Activated naive CD4-positive, alpha-beta T cell treated with anti-CD3 and anti-CD28 coated beads for 36 hours (primary cell): ENCODE measurements around the gene KCNMA1. TPM values are rescaled to one million over a fixed set of nuclear protein-coding genes. Genes with fewer than 3 reads are reported as not detected.

Source experiments
- CTCF ChIA-PET: fragments of 350-600 bp; sonication (Branson Sonifier 250); formaldehyde crosslinking; loops from one replicate; lab custom pipeline; 2021; ENCODE audit warnings: antibody characterized with exemption; lab: Charles Lee
- DNase-seq: peaks from one replicate; pipeline ENCODE4 v3.0.0-alpha.2; 2020
- H3K27ac Mint-ChIP-seq: one replicate; pipeline ENCODE4 v1.8.0; 2021; ENCODE audit warnings: mild to moderate bottlenecking, mixed read lengths
- H3K27me3 Mint-ChIP-seq: one replicate; pipeline ENCODE4 v1.8.0; 2021; ENCODE audit warnings: low read depth, mixed read lengths
- H3K36me3 Mint-ChIP-seq: one replicate; pipeline ENCODE4 v1.8.0; 2021; ENCODE audit warnings: low read depth, mixed read lengths
- H3K4me1 Mint-ChIP-seq: one replicate; pipeline ENCODE4 v1.8.0; 2021; ENCODE audit warnings: low read depth, mixed read lengths
- H3K4me3 Mint-ChIP-seq: one replicate; pipeline ENCODE4 v1.8.0; 2021; ENCODE audit warnings: mild to moderate bottlenecking, moderate library complexity, mixed read lengths
- H3K9me3 Mint-ChIP-seq: one replicate; pipeline ENCODE4 v1.8.0; 2021; ENCODE audit warnings: mixed read lengths
- intact Hi-C: fragments of 100-400 bp; cut with micrococcal nuclease; formaldehyde crosslinking; loops from one replicate; pipeline ENCODE4 v1.15.1; 2023
- total RNA-seq, 2 experiments: library from RNA; stranded (reverse); gene quantifications; one replicate each; pipeline ENCODE4 v1.2.3, GENCODE V29; 2021

KCNMA1 gene
- total RNA-seq, 2 experiments from 2014 or later = not detected

- no peak overlapping the region for H3K4me3 Mint-ChIP-seq
- CTCF ChIA-PET = no interaction called here
- H3K36me3 Mint-ChIP-seq = no peaks in the 10 kb centered on the region
- H3K27me3 Mint-ChIP-seq = peaks cover 4% of the 10 kb centered on the region
- DNase-seq = no peak
- intact Hi-C loops = no loop called here
- no peak overlapping the region for H3K27ac Mint-ChIP-seq
- no peaks in the 10 kb centered on the region for H3K4me1 Mint-ChIP-seq
- peaks cover 9% of the 10 kb centered on the region for H3K9me3 Mint-ChIP-seq
Measured at GRCh38 chr10:76928565-76928964, 709.0 kb downstream of the KCNMA1 start.

GRCh38 chr10:76925636-76926405, 711.8 kb downstream of the KCNMA1 start:
- H3K36me3 Mint-ChIP-seq = no peaks in the 10 kb centered on the region
- no peak overlapping the region for H3K4me3 Mint-ChIP-seq
- CTCF ChIA-PET = no interaction called here
- peaks cover 4% of the 10 kb centered on the region for H3K27me3 Mint-ChIP-seq
- peaks cover 7% of the 10 kb centered on the region for H3K9me3 Mint-ChIP-seq
- no peak for DNase-seq
- no peaks in the 10 kb centered on the region for H3K4me1 Mint-ChIP-seq
- intact Hi-C loops = no loop called here
- no peak overlapping the region for H3K27ac Mint-ChIP-seq

DNA sequence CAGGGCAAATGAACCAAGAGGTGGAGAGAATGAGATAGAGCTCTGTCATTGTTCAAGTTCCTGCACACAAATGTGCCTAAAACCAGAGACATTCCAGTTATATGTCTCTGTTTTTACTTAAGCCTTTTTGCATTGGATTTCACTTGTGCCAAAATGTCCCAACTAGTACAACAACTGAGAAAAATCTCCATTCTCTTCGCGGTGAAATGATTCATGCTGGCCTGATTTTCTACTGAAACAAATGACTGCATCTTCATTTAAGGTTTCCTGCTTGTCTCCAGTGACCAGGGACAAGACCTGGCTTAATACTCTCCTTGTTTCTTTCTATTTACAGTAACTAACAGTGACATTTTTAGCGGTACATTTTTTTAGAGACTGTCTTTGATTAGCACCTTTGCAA, 714.9 kb downstream of the KCNMA1 start:
- no peaks in the 10 kb centered on the region for H3K36me3 Mint-ChIP-seq
- no peak for DNase-seq
- CTCF ChIA-PET = no interaction called here
- no peaks in the 10 kb centered on the region for H3K9me3 Mint-ChIP-seq
- peaks cover 4% of the 10 kb centered on the region for H3K27me3 Mint-ChIP-seq
- intact Hi-C loops = no loop called here
- H3K4me3 Mint-ChIP-seq = no peak overlapping the region
- H3K4me1 Mint-ChIP-seq = no peaks in the 10 kb centered on the region
- H3K27ac Mint-ChIP-seq = no peak overlapping the region

- Mint-ChIP-seq H3K27me3 (peaks cover 4% of the 10 kb centered on the region), H3K9me3 (no peaks in the 10 kb centered on the region), H3K36me3 (no peaks in the 10 kb centered on the region), H3K4me1 (no peaks in the 10 kb centered on the region), H3K4me3 (no peak overlapping the region), H3K27ac (no peak overlapping the region)
- intact Hi-C loops = no loop called here
- CTCF ChIA-PET = no interaction called here
- DNase-seq = no peak
Measured at GRCh38 chr10:76921383-76922010, 716.1 kb downstream of the KCNMA1 start.

- no peaks in the 10 kb centered on the region for H3K9me3 Mint-ChIP-seq
- DNase-seq = no peak
- CTCF ChIA-PET = no interaction called here
- no peak overlapping the region for H3K27ac Mint-ChIP-seq
- H3K4me3 Mint-ChIP-seq = no peak overlapping the region
- peaks cover 4% of the 10 kb centered on the region for H3K27me3 Mint-ChIP-seq
- H3K4me1 Mint-ChIP-seq = no peaks in the 10 kb centered on the region
- intact Hi-C loops = no loop called here
- H3K36me3 Mint-ChIP-seq = no peaks in the 10 kb centered on the region
Measured at GRCh38 chr10:76920581-76920980, 717.0 kb downstream of the KCNMA1 start.

- no peak for DNase-seq
Measured at GRCh38 chr10:76918106-76918505, 719.5 kb downstream of the KCNMA1 start.

DNA sequence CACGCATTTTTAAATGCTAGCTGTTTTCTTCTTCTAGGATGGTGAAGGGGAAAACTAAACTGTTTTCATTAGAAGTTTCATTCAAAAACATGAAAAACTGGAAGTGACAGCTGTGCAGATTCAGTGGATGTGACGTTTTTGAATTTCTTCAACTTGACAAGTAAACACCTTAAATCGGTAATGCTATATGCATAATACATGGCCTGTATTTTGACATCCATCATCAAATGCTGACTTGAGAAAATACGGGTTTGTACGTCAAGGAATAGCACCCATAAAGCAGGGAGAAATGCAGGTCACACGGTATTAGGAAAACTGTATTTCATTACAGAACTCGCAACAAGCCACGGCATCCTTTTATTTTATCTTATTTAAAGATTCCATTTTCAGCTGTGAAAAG, 720.5 kb downstream of the KCNMA1 start:
- intact Hi-C loops = no loop called here
- Mint-ChIP-seq H3K36me3 (no peaks in the 10 kb centered on the region), H3K27me3 (no peaks in the 10 kb centered on the region), H3K9me3 (no peaks in the 10 kb centered on the region), H3K4me3 (no peak overlapping the region), H3K4me1 (no peaks in the 10 kb centered on the region), H3K27ac (no peak overlapping the region)
- no peak for DNase-seq
- CTCF ChIA-PET = no interaction called here

More at GRCh38 chr10:76918106-76918505, 719.5 kb downstream of the KCNMA1 start:
- H3K4me3 Mint-ChIP-seq = no peak overlapping the region
- intact Hi-C loops = no loop called here
- H3K36me3 Mint-ChIP-seq = no peaks in the 10 kb centered on the region
- CTCF ChIA-PET = no interaction called here
- H3K9me3 Mint-ChIP-seq = no peaks in the 10 kb centered on the region
- no peaks in the 10 kb centered on the region for H3K4me1 Mint-ChIP-seq
- no peak overlapping the region for H3K27ac Mint-ChIP-seq
- no peaks in the 10 kb centered on the region for H3K27me3 Mint-ChIP-seq

DNA sequence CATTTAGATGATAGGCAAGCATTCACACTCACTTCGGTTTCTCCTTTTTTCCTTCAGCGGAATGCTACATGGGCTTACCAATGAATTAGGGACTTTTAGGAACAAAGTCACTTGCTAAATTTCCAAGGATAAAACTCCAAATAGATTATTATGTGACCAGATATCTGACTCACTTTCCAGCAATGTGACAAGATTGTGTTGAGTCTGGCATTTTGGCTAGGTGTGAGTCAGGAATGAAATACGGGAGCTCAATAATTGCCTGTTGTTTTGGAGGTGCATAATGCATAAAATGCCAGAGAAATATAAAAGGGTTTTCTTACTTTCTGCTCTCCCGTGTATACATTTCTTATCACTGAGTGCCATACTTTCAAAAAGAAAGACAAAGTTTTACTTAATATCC, 721.1 kb downstream of the KCNMA1 start:
- intact Hi-C loops = no loop called here
- CTCF ChIA-PET = no interaction called here
- Mint-ChIP-seq H3K27me3 (no peaks in the 10 kb centered on the region), H3K27ac (no peak overlapping the region), H3K36me3 (no peaks in the 10 kb centered on the region), H3K9me3 (no peaks in the 10 kb centered on the region), H3K4me3 (no peak overlapping the region), H3K4me1 (no peaks in the 10 kb centered on the region)
- no peak for DNase-seq

DNA sequence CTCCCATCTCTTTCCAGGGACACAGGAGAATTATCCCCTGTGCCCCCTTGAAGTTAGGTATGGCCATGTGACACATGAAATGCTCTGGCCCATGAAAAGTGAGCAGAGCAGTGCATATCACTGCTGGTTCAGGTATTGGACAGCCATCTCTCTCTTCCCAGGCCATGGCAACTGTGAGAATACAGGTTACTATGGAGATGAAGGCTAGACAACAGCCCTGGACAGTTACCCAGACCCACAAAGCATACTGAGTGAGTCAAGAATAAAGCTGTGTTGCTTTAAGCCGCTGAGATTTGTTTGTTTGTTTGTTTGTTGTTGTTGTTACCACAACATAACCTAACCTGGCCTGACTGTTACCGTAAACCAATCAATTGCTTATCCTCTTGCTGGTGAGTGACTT, 722.3 kb downstream of the KCNMA1 start:
- Mint-ChIP-seq H3K4me1 (no peaks in the 10 kb centered on the region), H3K27me3 (no peaks in the 10 kb centered on the region), H3K9me3 (no peaks in the 10 kb centered on the region), H3K4me3 (no peak overlapping the region), H3K27ac (no peak overlapping the region), H3K36me3 (no peaks in the 10 kb centered on the region)
- CTCF ChIA-PET = no interaction called here
- no peak for DNase-seq
- intact Hi-C loops = no loop called here

- Mint-ChIP-seq H3K4me3 (no peak overlapping the region), H3K36me3 (no peaks in the 10 kb centered on the region), H3K27ac (no peak overlapping the region), H3K4me1 (no peaks in the 10 kb centered on the region), H3K27me3 (no peaks in the 10 kb centered on the region), H3K9me3 (no peaks in the 10 kb centered on the region)
- CTCF ChIA-PET = no interaction called here
- no peak for DNase-seq
- intact Hi-C loops = no loop called here
Measured at GRCh38 chr10:76911184-76911583, 726.4 kb downstream of the KCNMA1 start.

- no peak for DNase-seq
- Mint-ChIP-seq H3K27ac (no peak overlapping the region), H3K36me3 (no peaks in the 10 kb centered on the region), H3K27me3 (no peaks in the 10 kb centered on the region), H3K4me1 (no peaks in the 10 kb centered on the region), H3K9me3 (no peaks in the 10 kb centered on the region), H3K4me3 (no peak overlapping the region)
- CTCF ChIA-PET = no interaction called here
- intact Hi-C loops = no loop called here
Measured at GRCh38 chr10:76910184-76910962, 727.2 kb downstream of the KCNMA1 start.

- no peak for DNase-seq
- H3K4me3 Mint-ChIP-seq = no peak overlapping the region
- CTCF ChIA-PET = no interaction called here
- H3K9me3 Mint-ChIP-seq = no peaks in the 10 kb centered on the region
- H3K27ac Mint-ChIP-seq = no peak overlapping the region
- H3K27me3 Mint-ChIP-seq = no peaks in the 10 kb centered on the region
- no peaks in the 10 kb centered on the region for H3K4me1 Mint-ChIP-seq
- intact Hi-C loops = no loop called here
- H3K36me3 Mint-ChIP-seq = no peaks in the 10 kb centered on the region
Measured at GRCh38 chr10:76906256-76906655, 731.4 kb downstream of the KCNMA1 start.
